Measurements from ENCODE around the gene ACTRT3. TPM values are rescaled to one million over a fixed set of nuclear protein-coding genes. Genes with fewer than 3 reads are reported as not detected.
A peak's percentile ranks its signal among the peaks of the same experiment; 100 is the strongest.

The ACTRT3 gene
- total and polyA plus RNA-seq, 2 of the 13 experiments (the other 11 are each of a cell fraction or from before 2014, with no cell fraction given): 0.42 to 0.97 TPM

DNA sequence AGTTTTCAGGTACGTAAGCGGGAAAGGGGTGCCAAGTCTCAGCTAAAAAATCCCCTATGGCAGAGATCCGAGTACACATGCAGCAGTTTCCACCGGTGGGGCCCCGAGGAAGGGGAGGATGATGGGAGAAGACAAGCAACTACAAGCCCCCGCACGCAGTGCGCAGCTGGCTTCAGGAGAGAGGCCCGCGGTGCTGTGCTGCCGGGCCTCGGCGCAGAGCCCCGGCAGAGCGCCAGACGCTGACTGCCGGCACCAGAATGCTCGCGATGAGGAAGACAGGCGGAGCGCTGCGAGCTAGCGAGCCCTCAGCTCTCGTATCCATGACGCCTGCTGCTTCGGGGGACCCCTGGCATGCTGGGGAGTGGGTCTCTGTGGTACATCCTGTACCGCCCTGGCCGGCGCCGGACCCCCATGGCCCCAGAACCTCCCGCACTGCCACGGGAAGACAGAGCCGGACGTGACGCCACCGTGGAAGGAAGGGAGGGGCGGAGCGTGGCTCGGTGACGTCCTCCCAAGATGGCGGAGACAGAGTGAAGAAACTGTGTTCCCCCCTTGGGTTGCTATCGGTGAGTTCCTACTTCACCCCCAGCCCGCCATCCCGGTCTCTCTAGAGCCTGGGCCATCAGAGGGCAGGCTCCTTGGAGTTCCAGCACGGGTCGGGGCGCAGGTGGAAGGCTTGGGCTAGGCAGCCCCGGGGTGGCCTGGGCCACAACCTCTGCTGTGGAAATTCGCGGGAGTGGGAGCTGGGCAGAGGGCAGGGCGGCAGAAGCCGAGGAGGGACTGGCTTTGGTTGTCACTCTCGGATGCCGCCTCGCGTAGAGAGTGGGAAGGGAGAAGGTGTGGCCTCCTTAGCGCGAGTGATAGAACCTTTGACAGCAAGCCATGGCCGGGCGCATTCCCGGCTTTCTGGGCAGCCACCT is 3.8 kb upstream of the ACTRT3 start, which contains the start of gene MYNN (continued):
- no peak for TF ChIP-seq ZKSCAN5 (CRISPR knock-in tag; IDR thresholded peaks at IDR 0.05)
- TF ChIP-seq, protein P1, sequence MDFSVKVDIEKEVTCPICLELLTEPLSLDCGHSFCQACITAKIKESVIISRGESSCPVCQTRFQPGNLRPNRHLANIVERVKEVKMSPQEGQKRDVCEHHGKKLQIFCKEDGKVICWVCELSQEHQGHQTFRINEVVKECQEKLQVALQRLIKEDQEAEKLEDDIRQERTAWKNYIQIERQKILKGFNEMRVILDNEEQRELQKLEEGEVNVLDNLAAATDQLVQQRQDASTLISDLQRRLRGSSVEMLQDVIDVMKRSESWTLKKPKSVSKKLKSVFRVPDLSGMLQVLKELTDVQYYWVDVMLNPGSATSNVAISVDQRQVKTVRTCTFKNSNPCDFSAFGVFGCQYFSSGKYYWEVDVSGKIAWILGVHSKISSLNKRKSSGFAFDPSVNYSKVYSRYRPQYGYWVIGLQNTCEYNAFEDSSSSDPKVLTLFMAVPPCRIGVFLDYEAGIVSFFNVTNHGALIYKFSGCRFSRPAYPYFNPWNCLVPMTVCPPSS (IDR thresholded peaks at IDR 0.05): no peak
- TF ChIP-seq MAFG (CRISPR knock-in tag; IDR thresholded peaks at IDR 0.05): no peak
- no peak for TF ChIP-seq ZNF260 (CRISPR knock-in tag; IDR thresholded peaks at IDR 0.05; ENCODE audit: borderline replicate concordance, low read depth)
- TF ChIP-seq REXO4 (CRISPR knock-in tag; IDR thresholded peaks at IDR 0.05; ENCODE audit: borderline replicate concordance): no peak
- no peak for TF ChIP-seq SOX13 (IDR thresholded peaks at IDR 0.05)
- peak in 1 of 2 experiments; percentile 57; a peak in 2 of 4 replicates for TF ChIP-seq SOX13 (CRISPR knock-in tag; conservative IDR thresholded peaks at IDR 0.05 in 1 of 2, IDR thresholded peaks at IDR 0.05 in 1 of 2)
- no peak for TF ChIP-seq PPARG (CRISPR knock-in tag; conservative IDR thresholded peaks at IDR 0.05)
- TF ChIP-seq, protein P2, sequence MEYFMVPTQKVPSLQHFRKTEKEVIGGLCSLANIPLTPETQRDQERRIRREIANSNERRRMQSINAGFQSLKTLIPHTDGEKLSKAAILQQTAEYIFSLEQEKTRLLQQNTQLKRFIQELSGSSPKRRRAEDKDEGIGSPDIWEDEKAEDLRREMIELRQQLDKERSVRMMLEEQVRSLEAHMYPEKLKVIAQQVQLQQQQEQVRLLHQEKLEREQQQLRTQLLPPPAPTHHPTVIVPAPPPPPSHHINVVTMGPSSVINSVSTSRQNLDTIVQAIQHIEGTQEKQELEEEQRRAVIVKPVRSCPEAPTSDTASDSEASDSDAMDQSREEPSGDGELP (IDR thresholded peaks at IDR 0.05; ENCODE audit: borderline replicate concordance, low read depth): no peak
- TF ChIP-seq PHB2 (IDR thresholded peaks at IDR 0.05; ENCODE audit: partially characterized antibody): no peak
- TF ChIP-seq NCOA1 (CRISPR knock-in tag; IDR thresholded peaks at IDR 0.05): no peak
- no peak for TF ChIP-seq NFRKB (IDR thresholded peaks at IDR 0.05)
- no peak for TF ChIP-seq PCBP2 (optimal IDR thresholded peaks at IDR 0.05; ENCODE audit: low read depth, low read length, poor library complexity, severe bottlenecking)
- TF ChIP-seq, protein P3, sequence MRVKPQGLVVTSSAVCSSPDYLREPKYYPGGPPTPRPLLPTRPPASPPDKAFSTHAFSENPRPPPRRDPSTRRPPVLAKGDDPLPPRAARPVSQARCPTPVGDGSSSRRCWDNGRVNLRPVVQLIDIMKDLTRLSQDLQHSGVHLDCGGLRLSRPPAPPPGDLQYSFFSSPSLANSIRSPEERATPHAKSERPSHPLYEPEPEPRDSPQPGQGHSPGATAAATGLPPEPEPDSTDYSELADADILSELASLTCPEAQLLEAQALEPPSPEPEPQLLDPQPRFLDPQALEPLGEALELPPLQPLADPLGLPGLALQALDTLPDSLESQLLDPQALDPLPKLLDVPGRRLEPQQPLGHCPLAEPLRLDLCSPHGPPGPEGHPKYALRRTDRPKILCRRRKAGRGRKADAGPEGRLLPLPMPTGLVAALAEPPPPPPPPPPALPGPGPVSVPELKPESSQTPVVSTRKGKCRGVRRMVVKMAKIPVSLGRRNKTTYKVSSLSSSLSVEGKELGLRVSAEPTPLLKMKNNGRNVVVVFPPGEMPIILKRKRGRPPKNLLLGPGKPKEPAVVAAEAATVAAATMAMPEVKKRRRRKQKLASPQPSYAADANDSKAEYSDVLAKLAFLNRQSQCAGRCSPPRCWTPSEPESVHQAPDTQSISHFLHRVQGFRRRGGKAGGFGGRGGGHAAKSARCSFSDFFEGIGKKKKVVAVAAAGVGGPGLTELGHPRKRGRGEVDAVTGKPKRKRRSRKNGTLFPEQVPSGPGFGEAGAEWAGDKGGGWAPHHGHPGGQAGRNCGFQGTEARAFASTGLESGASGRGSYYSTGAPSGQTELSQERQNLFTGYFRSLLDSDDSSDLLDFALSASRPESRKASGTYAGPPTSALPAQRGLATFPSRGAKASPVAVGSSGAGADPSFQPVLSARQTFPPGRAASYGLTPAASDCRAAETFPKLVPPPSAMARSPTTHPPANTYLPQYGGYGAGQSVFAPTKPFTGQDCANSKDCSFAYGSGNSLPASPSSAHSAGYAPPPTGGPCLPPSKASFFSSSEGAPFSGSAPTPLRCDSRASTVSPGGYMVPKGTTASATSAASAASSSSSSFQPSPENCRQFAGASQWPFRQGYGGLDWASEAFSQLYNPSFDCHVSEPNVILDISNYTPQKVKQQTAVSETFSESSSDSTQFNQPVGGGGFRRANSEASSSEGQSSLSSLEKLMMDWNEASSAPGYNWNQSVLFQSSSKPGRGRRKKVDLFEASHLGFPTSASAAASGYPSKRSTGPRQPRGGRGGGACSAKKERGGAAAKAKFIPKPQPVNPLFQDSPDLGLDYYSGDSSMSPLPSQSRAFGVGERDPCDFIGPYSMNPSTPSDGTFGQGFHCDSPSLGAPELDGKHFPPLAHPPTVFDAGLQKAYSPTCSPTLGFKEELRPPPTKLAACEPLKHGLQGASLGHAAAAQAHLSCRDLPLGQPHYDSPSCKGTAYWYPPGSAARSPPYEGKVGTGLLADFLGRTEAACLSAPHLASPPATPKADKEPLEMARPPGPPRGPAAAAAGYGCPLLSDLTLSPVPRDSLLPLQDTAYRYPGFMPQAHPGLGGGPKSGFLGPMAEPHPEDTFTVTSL (CRISPR knock-in tag; IDR thresholded peaks at IDR 0.05; ENCODE audit: borderline replicate concordance): no peak
- no peak for TF ChIP-seq ZNF749 (CRISPR knock-in tag; IDR thresholded peaks at IDR 0.05; ENCODE audit: borderline replicate concordance)
- TF ChIP-seq, protein P4, sequence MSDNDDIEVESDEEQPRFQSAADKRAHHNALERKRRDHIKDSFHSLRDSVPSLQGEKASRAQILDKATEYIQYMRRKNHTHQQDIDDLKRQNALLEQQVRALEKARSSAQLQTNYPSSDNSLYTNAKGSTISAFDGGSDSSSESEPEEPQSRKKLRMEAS (IDR thresholded peaks at IDR 0.05): peak; percentile 69
- 0 out of 2 replicates have a peak, but pooled peaks have one; percentile 44 for TF ChIP-seq ZNF337 (CRISPR knock-in tag; IDR thresholded peaks at IDR 0.05; ENCODE audit: borderline replicate concordance, low read depth)
- peak; percentile 75 for TF ChIP-seq MED8 (CRISPR knock-in tag; IDR thresholded peaks at IDR 0.05; ENCODE audit: insufficient replicate concordance)
- TF ChIP-seq ZNF12 (CRISPR knock-in tag; IDR thresholded peaks at IDR 0.05): no peak
- TF ChIP-seq IKZF1 (IDR thresholded peaks at IDR 0.05): no peak
- peak; percentile 65; the same call in 1 of the 2 replicates for TF ChIP-seq CCDC6 (CRISPR knock-in tag; IDR thresholded peaks at IDR 0.05)
- TF ChIP-seq BCL6 (CRISPR knock-in tag; IDR thresholded peaks at IDR 0.05): peak; percentile 5; the same call in 1 of the 2 replicates
- TF ChIP-seq PHF20 (CRISPR knock-in tag; IDR thresholded peaks at IDR 0.05): peak; percentile 86
